NCI-H1436 treated with DMSO at 0.1 percent for 48 hours (cell line): Measurements from ENCODE around the gene RGPD6.
"Not testable (repeated sequence)": the region's sequence is repeated elsewhere in the genome, so short reads cannot be mapped to it uniquely, and the experiment has no call there.

Experiments
- DNase-seq: peaks from one replicate; lab custom pipeline; 2025; lab: John Stamatoyannopoulos, UW

Gene RGPD6

DNA sequence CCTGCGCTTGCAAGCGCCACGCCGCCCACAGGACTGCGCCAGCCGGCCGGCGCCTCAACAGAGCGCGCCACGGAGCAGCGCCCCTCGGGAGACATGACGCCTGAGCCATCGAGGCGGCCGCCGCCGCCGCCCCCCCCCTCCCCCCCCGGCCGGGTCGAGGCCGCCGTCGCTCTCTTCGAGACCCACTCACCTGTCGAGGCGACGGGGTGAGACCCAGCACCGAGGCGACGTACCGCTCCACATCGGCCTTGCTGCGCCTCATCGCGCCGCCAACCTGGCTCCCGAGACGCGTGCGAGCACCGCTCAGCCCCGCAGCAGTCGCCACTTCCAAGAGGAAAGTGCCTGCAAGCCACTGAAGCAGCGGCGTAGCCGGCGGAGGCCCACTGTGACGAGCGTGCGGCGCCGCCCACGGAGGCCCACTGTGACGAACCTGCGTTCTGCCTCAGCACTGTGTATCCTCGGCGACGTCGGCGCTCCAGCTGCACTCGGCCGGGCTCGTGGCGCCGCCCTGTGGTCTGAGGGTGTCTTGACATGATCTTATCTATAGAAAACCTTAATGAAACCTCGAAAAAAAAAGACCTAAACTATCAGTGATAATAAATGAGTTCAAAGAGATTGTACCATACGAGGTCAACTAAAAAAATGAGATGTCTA, at the start of gene RGPD6:
TSS of gene RGPD6 (minus strand) at position 460 of the 654 bp plus-strand sequence. CDS start at position 262, 198 bp downstream.
- not testable (repeated sequence) for DNase-seq

DNA sequence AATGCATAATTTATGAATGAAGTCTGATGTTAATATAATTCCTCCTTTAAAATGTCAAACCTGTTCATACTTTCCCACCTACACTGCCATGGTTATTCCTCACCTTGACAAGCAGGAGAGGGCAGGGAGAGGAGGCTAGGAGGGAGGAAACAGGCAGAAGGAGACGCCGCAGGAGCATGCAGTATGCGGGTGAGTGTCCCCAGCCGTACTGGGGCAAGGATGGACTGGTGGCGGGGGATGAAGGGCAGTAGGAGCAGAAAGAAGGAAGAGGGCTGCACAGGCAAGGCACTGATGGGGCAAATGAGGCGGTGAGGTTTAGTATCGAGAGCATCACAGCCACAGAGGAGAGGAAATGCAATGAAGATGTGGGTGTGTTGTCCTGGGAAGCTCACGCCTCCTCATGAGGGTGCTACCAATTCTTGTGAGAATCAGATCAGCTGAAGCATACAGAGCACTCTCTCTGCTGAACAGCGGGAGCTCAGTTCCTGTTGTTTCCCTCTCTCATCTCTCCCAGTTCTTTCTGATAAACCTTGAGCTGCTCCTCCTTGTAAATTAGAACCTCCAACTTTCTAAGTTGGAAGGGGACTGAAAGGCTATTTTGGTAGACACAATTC, 42.4 kb upstream of the RGPD6 start:
- not testable (repeated sequence) for DNase-seq

DNA sequence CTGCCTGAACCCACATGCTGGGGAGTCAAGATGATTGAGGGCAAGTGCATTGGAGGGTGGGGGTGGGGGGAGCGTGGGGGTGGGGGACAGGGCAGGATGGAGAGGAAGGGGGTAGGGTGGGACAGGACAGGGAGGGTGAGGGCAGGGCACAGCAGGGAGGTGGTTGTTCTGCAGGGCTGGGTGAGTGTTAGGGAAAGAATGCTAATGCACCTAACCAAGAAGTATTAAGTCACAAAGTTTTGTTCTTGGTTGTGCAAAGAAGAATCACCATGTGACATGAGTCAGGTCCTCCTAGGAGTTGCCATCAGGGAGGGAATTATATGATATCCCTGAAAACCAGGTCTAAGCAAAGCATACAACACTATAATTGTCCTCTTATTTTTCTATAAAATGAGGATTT, 36.9 kb upstream of the RGPD6 start:
- DNase-seq: not testable (repeated sequence)

DNA sequence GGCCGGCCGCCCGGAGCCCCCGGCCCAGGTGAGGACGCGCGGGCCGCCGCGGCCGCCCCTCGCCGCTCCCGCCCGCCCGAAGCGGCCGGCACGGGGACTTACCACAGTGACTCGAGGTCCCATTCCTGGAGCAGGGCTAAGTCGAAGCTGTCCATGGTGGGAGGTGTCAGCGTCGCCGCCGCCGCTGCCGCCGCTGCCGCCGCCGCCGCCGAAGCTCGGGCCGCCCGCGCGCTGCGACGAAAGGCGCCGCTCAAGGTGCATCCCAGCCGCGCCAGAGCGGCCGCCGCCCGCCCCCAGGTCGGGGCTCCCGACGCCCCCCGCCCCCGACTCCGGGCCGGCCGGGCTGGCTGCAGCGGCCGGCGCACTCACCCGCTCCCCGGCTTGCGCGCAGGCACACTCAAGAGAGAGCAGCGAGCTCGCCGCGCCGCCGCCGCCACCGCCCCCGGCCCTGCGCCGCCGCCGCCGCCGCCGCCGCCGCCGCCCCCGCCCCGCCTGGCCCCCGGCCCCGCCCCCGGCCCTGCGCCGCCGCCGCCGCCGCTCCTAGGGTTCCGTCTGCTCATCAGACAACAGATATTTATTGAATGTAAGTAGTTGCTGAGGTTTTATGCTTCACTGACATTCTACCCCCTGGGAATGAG, 33.7 kb upstream of the RGPD6 start:
- not testable (repeated sequence) for DNase-seq

DNA sequence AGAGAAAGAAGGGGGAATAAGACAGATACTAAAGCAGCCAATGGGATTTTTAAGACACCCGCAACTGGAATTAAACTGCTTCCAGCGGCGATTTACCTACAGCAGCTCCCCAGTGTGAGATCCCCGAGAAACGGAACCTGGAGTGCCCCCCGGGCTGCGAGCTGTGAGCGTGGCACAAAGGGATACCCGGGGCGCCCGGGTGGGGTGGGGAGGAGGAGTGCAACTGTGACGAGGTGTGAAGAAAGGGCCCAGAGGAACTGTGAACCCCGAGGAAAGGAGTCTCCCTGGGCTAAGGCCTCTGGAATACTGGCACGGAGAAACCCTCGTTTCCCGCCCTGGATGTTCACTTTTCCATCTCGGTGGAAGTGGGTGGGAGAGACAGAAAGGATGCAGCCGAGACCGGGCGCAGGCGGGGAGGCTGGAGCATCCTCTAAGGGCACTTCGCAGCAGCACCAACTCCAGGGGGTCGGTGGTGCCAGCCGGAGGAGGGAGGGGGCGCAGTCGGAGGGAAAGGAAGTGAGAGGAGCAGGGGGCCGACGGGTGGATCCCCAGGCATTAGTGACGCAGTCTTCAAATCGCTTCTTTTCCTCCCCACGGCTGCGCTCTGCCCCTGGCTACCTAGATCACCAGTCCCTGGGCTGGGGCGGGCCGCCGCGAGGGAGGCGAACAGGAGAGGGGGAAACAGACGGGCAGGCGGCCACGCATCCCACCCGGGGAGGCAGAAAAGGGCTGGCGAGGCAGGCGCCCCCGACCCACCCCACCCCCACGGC, 33.0 kb upstream of the RGPD6 start:
- not testable (repeated sequence) for DNase-seq

DNA sequence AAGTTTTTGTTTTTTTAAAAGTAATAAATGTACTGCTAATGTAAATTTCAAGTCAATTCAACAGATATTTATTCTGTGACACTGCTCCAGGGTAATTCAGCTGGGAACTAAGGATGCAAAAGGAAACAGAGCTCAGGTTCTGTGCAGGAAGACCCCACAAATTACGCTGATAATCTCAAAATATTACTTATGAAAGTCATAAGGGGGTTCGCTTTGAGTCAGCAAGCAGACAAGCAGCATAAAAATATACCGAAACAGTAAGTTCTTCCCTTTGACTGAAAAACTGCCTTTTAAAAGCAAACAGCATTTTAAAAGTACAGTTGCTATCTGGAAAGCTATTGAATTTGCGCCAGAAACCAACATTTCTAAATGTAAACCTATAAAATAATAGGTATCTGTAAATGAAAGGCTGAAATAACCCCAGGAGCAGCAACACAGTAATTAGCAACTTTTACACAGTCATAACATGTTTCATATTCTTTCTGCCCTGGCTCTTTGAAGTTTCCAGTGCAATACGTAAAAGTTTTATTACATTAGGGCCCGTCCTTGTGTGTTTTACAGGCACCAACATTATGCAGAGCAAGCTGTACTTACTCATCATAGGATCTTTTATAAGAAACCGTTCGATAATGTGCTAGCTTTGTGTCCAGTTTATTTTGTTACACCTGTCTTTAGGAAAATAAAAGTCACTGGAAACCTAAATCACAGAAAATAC, 31.9 kb upstream of the RGPD6 start:
- not testable (repeated sequence) for DNase-seq

DNA sequence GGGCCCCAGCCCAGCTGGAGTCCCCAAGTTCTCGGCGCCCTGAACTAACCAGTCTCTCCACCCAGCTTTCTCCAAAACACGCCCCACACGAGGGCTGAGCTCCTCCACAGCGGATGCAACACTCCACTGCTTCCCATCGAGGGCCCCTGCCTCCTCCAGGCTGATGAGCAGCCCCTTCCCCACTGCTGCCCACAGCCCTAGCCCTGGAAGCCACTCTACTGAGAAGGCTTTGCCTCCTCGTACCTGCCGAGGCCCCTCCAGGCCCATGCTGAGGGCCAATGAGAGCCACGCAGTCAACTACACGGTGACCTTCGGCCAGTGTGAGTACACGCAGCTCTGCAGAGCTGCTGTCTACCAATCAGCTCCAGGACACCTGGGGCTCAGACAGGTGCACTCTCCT, 28.0 kb upstream of the RGPD6 start:
- not testable (repeated sequence) for DNase-seq

DNA sequence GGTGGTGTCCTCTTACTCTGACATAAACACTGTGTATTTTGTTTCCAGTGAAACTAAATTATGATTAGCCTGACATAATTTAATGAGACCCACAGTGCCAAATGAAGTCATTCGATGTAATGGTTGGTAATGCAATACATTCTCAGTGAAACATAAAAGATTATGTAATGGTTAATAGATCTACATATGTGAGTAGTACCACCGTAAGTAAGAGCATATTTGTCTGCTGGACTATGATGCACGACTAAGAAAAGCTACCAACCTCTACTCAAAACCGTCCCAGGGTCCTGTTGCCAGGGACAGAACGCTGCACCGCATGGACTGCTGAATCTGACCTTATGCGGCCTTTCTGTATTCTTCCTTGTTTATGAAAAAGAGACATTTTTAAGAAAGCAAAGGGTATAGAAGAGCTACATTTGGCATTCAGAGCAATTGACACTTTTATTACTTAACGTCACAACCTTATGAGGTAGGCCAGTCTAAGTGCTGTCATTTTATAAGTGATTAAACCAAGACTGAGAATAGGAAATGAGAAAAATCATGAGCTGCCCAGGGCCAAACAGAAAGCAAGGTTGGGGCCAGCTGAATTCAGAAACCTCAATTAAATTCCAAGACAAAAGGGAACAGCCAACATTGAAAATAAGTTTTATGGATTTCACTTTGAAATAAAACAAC, 27.0 kb upstream of the RGPD6 start:
- not testable (repeated sequence) for DNase-seq

DNA sequence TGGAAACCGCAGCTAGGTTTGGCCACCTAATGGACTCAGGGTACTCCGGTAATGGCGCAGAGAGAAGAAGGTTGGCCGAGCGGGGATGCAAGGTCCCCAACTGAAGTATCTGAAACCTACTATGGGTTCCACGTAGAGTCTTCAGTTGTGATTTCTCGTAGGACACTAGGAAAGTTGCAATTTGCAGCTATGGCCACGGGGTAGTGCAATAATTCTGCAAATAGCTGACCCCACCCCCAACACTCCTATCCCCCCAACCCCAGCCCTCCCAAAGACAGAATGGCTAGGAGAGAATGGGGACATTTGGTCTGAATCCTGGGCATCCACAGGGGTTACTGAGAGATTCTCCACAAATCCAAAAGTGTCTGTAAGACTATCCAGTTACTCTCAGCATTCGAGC, 25.1 kb upstream of the RGPD6 start:
- DNase-seq: not testable (repeated sequence)

DNA sequence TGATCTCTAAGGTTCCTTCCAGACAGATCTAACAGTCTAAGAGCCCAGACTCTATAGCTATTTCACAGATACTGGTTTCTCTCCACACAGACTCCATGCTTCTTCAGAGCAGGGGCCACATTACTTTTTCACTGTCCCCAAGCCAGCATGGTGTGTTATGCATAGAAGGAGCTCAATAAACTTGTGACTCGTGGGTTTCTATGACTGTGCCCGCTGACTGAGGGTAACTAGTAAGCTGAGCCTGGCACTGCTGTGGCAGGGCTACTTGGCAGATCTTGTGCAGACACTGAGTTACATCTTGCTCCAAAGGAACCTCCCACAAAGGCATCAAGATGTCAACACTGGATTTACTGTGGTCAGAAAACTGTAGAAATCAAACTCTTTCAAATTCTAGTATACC, 15.0 kb upstream of the RGPD6 start:
- not testable (repeated sequence) for DNase-seq

DNA sequence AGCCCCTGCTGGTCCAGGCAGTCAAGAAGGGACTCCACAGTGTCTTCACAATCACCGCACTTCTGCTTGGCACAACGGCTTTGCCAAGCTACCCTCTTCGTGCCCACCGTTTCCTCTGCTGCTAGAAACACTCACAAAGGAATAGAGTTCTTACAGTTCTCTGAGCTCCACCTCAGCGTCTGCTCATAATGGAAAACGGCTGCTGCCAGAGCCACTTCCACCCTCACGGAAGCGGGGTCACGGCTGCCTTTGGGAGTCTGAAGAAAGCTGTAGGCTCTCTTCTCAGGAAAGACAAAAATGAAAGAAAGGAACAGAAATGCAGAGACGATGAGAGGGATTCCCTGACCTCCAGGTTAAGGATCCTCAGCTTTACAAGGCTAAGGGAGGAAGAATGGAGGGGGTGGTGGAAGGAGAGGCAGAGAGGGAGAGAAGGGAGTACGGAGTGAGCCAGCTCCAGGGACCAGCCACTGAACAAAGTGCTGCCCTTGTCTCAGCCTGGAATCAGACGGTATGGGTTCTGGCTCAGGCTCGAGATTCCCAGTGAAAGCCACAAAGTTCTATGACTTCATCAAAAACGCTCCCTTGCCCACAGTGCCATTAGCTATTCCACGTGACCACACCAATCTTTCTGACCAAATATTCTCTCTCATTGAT, 12.8 kb upstream of the RGPD6 start:
- DNase-seq: not testable (repeated sequence)

DNA sequence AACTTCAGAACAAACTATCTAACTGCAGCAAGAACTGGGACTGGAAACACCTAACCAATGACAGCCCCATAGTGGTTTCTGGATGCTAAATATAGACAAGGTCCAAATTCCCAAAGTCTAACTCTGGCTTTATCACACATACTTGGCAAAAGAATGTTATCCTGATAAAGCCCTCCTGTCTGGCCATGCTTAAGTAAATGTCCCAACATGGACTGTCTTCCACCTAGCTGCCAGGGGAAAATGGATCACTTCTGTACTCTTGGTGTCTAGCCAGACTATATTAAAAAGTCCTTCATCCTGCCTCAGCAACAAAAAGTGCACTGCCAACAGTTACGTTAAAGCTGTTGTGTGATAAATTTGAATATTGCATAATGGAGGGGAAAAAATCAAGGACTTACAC, 11.5 kb upstream of the RGPD6 start:
- DNase-seq: not testable (repeated sequence)

DNA sequence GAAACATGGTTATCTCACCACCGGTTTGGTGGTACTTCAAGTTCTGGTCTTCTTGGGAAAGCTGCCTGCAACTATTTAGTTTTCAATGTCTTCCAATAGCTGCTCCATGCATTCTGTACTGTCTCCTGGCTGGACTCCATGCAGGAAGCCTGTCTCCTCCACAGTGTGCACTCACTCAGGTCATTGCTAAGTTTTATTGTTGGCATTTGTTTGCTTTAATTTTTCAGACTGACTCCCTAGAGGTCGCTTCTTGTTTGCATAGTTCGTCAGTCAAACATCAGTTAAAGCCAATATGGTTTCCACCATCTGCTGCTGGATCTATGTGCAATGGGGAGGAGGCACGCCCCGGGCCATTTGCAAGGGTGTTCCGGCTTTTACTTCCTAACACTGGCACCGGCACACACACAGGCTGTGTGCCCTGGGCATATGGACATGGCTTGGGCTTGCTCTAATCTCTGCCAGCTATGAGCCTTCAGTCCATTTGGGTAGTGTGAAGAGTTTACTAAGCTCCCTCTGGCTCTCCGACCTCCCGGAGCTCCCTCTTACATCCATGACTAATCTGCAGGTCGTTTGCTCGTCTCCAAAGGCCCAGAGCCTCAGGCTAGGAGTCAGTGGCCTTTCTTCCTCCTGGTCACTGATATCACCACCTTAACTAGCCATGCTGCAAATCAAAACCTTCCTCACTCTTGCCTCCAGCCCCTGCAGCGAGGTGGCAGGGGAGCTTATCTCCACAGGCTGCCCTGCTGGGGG, 2.4 kb upstream of the RGPD6 start:
- not testable (repeated sequence) for DNase-seq

DNA sequence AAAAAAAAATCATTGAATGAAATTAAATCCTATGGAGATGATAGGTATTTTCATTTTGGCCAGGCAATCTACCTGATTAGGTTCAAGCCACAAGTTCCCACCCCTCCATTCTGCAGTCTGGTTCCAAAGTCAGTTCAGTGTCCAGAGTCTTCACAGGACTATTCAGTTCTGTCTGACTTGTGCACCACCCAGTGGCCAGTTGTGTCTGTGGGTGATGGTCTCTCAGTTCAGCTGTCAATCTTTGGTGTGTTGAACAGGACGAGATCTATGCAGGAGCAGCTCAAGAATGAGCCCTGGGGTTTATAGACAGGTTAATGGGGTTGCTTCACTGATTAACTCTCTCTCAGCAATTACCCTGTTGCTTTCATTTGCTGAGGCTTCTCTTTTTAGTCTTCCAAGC, 1.4 kb upstream of the RGPD6 start:
- not testable (repeated sequence) for DNase-seq

DNA sequence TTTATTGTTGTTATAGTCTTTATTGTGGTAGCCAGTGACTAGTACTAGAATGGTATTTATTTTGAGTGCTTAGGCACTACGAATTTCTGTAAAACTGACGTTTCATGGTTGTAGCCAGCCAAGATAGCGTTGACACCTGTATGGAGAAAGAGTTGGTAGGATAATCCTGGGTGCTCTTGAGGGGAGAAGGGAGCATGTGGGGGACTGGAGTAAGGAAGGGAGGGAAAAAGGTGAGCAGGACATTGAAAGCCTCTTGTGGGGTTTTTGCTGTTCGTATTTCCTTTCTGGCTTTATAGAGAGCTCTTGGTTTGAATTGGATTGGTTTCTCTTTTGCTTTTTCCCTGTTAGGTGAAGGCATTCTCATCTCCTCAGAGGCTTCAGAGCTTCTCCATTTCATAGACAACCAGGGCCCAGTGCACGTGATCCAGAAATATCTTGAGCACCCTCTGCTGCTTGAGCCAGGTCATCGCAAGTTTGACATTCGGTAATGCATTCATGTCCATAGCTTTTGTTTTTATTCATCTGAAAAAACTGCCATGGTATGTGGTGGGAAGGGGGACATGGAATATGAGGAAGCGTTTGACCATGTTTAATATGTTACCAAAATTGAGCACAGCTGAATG, 77.2 kb downstream of the RGPD6 start:
- DNase-seq: not testable (repeated sequence)

DNA sequence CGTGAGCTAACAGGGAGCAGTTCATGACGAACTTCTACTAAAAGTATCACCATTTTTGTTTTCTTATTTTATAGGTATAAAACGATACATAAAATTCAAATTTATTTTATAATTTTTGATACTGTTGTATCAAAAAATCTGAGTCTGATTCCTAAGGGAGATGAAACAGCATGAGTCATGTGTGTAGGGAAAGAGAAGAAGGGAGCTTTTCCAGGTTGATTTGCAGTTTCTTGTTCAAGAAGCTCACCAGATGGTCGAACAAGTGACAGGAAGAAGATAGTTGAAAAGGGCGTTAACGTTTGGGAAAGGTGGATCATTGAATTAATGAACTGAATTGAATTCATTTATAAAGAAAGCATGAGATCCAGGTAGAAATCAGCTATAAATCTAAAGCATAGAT, 81.0 kb downstream of the RGPD6 start:
- DNase-seq: not testable (repeated sequence)

DNA sequence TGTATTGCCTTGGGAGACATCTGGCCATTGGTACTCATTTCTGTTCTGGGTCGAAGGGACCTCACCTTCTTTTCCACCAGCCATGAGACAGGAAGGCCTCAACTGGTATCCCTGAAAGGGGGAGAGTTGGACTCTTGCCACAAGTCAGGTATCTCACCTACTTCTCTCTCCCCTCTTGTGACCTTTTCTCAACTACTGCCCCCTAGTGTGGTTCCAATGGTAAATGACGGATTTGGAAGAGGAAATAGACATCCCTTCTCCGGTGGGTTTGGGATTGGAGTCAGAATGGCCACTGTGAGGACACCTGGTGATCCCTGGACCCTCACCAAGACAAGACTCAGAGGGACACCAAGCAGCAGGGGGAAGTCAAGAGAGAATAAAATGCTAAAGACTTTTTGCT, 82.5 kb downstream of the RGPD6 start:
- not testable (repeated sequence) for DNase-seq

DNA sequence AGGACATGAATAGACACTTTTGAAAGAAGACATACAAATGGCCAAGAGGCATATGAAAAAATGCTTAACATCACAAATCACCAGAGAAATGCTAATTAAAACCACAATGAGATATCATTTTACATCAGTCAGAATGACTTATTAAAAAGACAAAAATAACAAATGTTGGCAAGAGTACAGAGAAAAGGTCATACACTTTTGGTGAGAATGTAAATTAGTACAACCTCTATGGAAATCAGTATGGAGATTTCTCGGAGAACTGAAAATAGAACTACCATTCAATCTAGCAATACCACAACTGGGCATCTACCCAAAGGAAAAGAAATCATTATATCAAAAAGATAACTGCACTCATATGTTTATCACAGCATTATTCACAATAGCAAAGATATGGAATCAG, 88.0 kb downstream of the RGPD6 start:
- not testable (repeated sequence) for DNase-seq

DNA sequence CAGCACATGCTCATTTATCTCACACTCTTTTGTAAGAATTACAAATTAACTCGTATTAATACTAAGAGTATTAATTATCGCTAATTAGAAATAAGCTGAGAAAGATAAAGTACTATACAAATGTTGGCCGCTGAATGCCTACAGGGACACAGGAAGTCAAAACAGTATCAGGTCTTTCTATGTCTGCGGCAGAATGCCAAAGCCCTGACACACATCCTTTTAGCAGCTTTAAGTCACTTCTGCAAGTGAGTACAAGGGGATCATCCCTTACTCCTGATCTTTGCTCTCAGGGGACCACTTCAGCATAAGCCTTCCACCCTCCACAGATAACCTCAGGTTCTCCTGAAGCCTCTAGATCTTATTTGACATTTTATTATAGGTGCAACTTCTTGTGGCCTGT, 94.3 kb downstream of the RGPD6 start:
- DNase-seq: not testable (repeated sequence)
